GM21723 (cell line): ENCODE data around the gene PDE4B.
"Not testable (repeated sequence)": the region's sequence is repeated elsewhere in the genome, so short reads cannot be mapped to it uniquely, and the experiment has no call there.

Experiments
- ATAC-seq: cut with Tn5 transposase; IDR thresholded peaks from one replicate; pipeline ENCODE4 v1.9.1; 2021; ENCODE audit warnings: mild to moderate bottlenecking, moderate library complexity; ENCODE audit not compliant: unreplicated experiment

Gene PDE4B

GRCh38 chr1:65990161-65990560 lies 197.5 kb downstream of the PDE4B start:
- no peak for ATAC-seq

GRCh38 chr1:65991694-65992093 lies 199.0 kb downstream of the PDE4B start:
- no peak for ATAC-seq

DNA sequence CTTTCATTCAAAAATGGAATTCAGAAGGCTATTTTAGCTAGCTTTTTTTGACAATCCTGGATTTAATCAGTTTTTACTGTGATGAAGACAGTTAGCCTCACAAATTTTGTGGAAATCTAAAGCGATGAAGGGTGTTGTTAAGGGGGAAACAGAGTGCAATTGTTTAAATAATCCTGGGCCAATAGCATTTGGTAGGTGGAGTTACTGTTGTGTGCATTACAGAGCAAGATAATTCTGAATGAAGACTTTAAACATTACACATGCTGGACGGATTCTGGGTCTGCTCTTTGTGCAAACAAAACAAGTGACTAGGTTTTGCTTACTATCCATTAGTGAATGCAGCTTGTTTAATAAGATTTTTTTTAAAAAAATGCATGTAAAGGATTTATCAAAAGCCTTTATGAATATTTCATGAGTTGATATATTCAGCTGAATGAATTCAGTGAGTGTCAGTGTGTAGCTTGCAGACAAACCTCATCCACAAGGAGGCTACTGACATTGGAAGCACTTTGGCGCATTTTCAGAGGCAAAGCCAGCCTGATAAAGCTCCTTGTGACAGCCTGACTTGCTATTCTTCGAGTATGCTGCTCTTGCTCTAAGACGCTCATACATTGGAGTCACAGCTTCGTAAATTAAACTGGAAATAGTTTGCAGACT lies 199.6 kb downstream of the PDE4B start:
- no peak for ATAC-seq

DNA sequence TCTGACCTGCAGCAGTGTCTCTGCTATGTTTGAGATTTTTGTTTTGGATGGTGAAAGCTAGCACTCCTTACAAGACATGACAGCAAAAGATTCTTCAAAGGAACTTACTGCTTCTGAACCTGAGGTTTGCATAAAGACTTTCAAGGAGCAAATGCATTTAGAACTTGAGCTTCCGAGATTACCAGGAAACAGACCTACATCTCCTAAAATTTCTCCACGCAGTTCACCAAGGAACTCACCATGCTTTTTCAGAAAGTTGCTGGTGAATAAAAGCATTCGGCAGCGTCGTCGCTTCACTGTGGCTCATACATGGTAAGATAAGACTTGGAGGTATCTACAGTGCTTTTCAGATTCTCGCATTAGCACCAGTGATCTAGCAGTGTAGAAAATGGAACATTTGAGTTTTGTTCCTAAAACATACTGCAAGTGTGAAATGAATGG lies 200.2 kb downstream of the PDE4B start:
- ATAC-seq, result no peak

- no peak for ATAC-seq
Observed at GRCh38 chr1:65994223-65994622, 201.5 kb downstream of the PDE4B start.

- ATAC-seq, result no peak
Observed at GRCh38 chr1:65995336-65995735, 202.6 kb downstream of the PDE4B start.

DNA sequence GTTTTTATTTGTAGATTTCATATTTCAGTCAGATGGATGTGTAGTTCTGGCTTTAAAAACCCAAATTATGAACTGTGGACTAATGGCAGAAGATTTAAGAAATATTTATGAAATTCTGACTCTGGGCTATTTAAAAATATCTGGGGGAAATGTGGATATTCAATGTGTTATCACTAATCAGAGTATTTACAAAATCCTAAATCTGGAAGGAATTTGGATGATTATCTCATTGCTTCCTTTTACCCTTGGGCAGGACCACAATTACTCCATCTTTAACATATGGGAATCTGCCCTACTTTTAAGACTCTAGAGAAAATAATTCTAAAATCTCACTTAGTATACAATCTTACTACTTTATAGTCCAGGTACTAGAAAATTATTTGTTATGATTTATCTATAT lies 203.2 kb downstream of the PDE4B start:
- ATAC-seq, result no peak

DNA sequence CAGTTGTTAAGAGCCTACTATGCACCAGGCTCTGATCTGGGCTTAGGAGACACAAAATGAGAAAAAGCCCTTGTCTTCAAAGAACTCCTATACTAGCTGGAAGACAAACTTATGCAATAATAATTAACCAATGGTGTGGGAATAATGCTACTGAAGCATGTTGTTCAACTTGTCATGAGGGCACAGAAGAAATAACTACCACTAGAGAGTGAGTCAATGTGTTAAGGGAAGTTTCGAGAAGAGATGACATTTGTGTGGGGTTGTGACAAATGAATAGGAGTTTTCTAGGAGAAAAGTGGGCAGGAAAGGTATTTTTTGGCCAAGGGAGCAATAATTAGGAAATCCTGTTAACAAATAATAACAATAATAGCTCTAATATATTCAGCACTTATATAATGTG lies 205.0 kb downstream of the PDE4B start:
- no peak for ATAC-seq

GRCh38 chr1:65998763-65999583 lies 206.3 kb downstream of the PDE4B start:
- ATAC-seq, result no peak

- ATAC-seq, result no peak
Observed at GRCh38 chr1:66000033-66000637, 207.4 kb downstream of the PDE4B start.

DNA sequence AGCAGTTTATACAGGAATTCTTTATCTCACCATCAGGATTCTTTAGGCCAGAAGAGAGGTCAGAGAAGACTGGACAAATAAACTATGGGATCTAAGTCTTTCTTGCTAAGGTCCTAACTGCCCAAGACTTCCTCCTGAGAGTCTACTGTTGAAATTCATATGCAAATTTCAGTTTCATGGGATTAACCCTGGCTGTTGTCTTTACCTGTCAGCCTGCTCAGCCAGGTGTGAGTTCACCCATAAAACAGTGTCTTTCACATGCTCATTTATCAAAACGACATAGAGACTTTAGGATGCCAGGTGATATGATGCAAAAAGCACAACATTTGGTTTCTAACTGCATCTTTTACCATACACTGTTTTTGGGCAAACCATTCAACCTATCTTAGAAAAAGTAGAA lies 211.0 kb downstream of the PDE4B start:
- ATAC-seq, result no peak

DNA sequence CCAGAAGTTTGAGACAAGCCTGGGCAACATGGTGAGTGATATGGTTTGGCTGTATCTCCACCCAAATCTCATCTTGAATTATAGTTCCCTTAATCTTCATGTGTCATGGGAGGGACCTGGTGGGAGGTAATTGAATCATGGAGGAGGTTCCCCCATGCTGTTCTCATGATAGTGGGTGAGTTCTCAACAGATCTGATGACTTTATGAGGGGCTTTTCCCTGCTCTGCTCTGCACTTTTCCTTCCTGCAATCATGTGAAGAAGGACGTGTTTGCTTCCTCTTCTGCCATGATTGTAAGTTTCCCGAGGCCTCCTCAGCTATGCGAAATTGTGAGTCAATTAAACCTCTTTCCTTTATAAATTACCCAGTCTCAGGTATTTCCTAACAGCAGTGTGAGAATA lies 213.8 kb downstream of the PDE4B start:
- ATAC-seq, result not testable (repeated sequence)

DNA sequence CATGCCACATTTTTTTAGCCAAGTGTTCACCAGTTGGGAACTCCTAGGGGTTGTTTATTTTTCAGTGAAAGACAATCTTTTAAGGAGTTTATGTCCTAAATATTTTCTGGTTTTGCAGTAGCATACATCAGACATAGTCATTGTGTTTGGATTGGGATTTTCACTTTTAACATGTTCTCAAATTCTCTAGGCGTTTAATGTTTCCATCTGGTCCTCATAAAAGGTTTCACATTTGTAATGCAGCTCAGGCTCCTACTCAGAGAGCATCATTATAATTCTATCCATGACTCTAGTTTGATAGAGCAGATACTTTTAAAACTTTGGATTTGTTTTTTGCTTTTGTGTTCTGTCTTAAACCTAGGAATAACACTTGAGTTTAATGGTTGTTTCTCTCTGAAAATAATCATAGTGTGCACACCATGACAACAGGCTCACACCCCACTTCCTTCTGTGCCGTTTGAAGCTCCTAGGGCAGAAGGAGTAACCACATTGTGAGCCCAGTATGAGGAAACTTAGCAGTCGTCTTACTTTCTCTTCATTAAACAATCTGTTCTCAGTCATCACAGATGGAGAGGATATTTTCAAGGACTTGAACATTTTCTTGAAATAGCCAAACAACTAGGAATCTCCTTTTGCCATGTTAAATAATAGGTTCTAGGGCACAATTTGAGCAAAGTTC lies 219.6 kb downstream of the PDE4B start:
- ATAC-seq, result no peak

GRCh38 chr1:66013371-66013770 lies 220.7 kb downstream of the PDE4B start:
- no peak for ATAC-seq

DNA sequence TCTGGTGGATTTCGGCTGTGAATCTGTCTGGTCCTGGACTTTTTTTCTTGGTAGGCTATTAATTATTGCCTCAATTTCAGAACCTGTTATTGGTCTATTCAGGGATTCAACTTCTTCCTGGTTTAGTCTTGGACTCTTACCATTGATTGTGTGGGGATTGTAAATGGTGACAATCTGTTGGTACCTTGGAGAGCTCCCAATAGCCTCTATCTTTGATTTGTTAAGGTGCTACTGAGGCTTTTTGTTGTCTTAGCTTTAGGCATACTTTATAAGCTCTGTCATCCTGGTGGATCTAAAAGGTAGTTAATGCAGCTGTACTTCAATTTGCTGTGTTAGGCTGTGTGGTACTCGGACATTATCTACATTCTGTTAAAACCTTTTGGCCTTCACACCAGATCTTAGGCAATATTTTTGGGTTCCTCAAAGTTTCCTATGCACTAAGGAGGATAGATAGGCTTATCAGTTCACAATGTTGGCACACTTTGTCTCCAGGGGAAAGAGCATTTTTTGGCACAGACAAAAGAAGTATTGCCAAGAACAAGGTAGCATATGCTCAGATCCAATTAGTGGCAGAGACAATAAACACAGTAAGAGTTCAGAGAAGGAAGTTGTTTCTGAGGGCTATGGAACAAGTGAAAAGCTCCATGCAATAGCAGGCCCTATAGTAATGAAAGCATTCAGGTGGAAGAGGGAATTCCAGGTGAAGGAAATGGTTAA lies 230.4 kb downstream of the PDE4B start:
- ATAC-seq, result no peak

- no peak for ATAC-seq
Observed at GRCh38 chr1:66025188-66025587, 232.5 kb downstream of the PDE4B start.

- no peak for ATAC-seq
Observed at GRCh38 chr1:66028035-66028434, 235.3 kb downstream of the PDE4B start.

- ATAC-seq, result no peak
Observed at GRCh38 chr1:66033781-66034180, 241.1 kb downstream of the PDE4B start.

DNA sequence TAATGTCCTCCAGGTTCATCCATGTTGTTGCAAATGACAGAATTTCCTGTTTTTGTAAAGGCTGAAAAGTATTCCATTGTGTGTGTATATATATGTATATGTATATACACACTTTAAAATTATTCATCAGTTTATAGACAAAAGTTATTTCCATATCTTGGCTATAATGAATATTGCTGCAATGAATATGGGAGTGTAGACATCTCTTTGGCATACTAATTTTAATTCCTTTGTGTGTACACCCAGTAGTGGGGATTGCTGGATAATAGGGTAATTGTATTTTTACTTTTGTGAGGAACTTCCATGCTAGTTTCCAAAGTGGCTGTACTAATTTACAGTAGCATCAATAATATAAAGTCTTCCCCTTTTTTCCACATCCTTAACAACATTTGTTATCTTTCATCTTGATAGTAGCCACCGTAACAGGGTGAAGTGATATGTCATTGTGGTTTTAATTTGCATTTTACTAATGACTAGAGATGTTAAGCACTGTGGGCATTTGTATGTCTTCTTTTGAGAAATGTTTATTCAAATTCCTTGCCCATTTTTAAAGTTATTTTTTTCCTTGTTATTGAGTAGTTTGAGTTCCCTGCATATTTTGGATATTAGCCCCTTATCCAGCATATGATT lies 243.0 kb downstream of the PDE4B start:
- ATAC-seq, result no peak

- ATAC-seq, result no peak
Observed at GRCh38 chr1:66041654-66042053, 249.0 kb downstream of the PDE4B start.
